GM11168 (cell line): ENCODE results near the gene PRAMEF33.
"Not testable (repeated sequence)": the region's sequence is repeated elsewhere in the genome, so short reads cannot be mapped to it uniquely, and the experiment has no call there.

Source experiments
- in situ Hi-C: fragments of 300-500 bp; cut with MboI; formaldehyde crosslinking; loops from one replicate; pipeline ENCODE4 v1.12.0; 2022; ENCODE audit warnings: low sequenced_read_pairs; ENCODE audit not compliant: unreplicated experiment

Gene PRAMEF33, protein sequence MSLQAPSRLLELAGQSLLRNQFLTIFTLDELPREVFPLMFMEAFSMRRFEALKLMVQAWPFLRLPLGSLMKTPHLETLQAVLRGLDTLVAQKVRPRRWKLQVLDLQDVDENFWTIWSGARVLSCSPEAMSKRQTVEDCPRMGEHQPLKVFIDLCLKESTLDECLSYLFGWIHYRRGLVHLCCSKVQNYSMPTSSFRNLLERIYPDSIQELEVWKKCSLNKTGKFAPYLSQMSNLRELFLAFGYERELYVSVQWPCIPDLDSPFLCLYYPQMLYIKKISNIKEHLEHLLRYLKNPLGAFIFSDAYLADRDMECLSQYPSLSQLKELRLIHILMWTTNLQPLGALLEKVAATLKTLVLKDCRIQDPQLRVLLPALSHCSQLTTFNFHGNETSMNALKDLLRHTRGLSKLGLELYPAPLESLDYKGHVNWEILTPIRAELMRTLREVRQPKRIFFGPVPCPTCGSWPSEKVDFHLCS

DNA sequence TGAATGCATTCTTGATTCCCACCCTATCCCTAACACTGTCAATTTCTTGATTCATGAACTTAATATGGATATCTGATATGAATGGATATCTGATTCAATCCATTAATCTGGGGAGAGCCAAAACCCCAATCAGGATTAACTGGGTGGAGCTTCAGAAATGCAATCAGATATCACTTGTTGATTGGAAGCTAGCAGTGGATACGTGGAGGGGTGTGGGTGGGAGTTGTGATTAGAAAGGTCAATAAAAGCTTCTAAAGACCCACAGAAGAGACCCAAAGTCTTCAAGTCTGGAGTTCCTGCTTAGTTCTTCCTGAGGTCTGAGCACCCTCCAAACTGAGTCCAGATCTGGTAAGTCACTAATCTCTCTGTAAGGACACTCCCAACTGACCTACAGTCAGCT, at the start of gene PRAMEF33:
TSS of gene PRAMEF33 (plus strand) at position 301 of the 400 bp plus-strand sequence. CDS start 2,416 bp downstream, outside the sequence.
- in situ Hi-C loops = loop anchor here (25.0 kb wide), 1 partner anchor 416 kb away; the partner anchor contains the start of genes PRAMEF10 and PRAMEF4

DNA sequence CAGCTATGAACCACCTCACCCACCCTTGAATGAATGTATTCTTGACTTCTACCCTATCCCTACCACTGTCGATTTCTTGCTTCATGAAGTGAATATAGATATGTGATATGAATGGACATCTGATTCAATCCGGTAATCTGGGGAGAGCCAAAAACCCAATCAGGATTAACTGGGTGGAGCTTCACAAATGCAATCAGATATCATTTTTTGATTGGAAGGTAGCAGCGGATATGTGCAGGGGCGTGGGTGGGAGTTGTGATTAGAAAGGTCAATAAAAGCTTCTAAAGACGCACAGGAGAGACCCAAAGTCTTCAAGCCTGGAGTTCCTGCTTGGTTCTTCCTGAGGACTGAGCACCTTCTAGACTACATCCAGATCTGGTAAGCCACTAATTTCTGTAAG, 49.4 kb upstream of the PRAMEF33 start, which contains the start of gene PRAMEF5:
TSS of gene PRAMEF5 (plus strand) at position 301 of the 400 bp plus-strand sequence. CDS start 5,071 bp downstream, outside the sequence.
- in situ Hi-C loops = not testable (repeated sequence)

DNA sequence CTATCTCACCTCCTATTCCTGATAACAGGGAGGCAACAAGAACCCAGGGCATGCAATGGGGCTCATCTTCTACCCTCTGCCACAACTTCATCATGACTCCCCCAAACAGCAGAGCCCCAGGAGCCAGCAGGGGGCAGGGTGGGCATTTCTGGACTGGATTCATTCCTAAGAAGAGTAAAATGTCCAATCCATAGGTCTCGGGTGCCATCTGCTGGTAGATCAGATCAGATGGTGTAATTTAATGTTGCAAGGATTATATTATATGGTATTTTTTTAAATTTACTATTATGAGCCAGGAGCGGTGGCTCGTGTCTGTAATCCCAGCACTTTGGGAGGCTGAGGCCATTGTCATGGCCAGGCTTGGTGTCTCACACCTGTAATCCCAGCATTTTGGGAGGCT, 38.2 kb upstream of the PRAMEF33 start:
- in situ Hi-C loops = not testable (repeated sequence)

DNA sequence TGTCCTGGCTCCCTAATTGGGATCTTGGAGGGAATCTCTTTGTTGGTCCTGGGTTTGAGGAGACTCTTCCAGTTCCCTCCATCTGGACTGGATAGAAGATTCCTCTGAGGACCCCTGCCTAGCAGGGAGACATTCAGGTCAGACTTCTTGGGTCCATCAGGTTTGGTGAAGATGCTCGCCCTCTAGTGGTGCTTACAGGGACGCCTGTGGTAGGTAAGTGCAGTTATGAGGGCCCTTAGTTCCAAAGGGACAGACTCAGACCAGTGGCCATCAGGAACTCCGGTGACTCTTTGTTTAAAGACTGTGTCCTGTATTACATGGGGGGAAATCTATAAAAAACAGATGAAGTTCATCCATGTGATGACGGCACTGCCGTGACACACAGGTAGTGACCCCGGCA, 26.3 kb upstream of the PRAMEF33 start:
- in situ Hi-C loops = not testable (repeated sequence)

DNA sequence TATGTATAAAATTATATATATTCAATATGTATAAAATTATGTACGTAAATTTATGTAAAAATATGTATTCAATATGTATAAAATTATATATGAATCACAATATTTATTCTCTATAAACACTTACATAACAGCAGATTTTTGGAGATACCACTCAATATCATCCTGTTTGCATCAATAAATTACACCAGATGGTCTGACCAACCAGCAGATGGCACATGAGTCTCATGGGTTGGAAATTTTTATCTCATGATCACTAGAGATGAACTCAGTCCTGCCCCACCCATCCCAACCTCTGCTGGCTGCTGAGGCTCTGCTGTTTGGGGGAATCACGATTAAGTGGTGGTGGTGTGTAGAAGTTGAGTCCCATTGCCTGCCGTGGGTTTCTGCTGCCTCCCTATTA, 23.7 kb upstream of the PRAMEF33 start:
- in situ Hi-C loops = not testable (repeated sequence)

DNA sequence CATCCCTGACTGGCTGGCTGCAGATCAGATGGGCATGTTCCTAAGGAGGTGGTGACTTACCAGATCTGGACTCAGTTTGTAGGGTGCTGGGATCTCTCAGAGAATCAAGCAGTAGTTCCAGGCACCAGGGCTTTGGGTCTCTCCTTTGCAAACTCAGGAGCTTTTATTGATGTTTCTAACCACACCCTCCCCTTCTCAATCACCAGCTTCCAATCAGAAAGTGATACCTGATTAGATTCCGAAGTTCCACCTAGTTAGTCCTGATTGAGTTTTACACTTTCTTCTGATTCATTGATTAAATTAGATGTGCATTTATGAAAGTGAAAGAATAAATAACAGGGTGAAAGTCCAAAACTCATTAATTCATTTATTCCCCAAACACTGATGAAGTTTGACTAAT, 18.3 kb upstream of the PRAMEF33 start, which contains the start of gene PRAMEF8:
TSS of gene PRAMEF8 (minus strand) at position 101 of the 400 bp plus-strand sequence. CDS start 1,046 bp downstream, outside the sequence.
- in situ Hi-C loops = not testable (repeated sequence)

DNA sequence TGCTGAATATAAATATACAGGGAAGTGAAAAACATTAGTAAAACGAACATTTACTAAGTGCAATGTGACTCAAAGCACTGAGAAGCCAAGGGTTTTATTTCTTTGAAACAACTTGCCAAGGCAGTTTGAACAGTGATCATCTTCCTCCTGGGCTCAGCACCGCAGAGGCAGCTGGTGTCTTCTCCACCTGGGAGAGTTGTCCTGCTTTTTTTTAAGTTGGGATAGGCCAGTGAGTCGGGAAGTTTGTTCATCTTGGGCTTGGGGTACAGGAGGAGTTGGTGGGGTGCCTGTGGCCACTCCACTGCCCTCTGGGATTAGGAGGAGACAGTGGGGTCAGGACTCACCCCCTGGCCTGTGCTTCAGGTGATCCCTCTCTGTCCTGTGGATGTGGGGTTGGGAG, 14.3 kb upstream of the PRAMEF33 start:
- in situ Hi-C loops = not testable (repeated sequence)

DNA sequence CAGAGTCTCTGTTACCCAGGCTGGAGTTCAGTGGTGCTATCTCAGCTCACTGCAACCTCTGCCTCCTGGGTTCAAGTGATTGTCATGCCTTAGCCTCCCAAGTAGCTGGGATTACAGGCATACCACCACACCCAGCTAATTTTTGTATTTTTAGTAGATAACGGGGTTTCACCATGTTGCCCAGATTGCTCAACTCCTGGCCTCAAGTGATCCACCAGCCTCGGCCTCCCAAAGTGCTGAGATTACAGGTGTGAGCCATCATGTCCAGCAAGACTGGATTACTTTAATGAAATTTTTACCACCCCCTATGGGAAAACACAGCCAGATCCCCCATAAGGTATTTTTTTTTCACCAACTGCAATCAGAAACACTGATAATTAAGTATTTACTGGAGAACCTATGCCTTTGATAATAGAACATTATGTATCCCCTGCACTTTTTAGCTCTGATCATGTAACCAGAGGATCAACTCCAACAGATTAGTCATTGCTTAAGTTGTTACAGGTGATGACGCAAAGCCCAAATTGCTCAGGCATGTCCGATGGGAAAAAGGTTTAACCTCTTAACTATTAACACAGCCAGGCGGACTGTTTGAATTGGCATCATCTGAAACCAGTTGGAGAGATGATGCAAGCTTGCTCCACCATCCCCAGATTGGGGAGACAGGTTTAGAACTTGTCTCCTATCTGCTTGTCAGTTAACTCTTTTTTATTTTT, 6.0 kb upstream of the PRAMEF33 start:
- in situ Hi-C loops = not testable (repeated sequence)

DNA sequence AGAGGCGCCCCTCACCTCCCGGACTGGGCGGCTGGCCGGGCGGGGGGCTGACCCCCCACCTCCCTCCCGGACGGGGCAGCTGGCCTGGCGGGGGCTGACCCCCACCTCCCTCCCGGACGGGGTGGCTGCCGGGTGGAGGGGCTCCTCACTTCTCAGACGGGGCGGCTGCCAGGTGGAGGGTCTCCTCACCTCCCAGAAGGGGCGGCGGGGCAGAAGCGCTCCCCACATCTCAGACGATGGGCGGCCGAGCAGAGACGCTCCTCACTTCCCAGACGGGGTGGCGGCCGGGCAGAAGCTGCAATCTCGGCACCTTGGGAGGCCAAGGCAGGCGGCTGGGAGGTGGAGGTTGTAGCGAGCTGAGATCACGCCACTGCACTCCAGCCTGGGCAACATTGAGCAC, 4.6 kb upstream of the PRAMEF33 start:
- in situ Hi-C loops = not testable (repeated sequence)

DNA sequence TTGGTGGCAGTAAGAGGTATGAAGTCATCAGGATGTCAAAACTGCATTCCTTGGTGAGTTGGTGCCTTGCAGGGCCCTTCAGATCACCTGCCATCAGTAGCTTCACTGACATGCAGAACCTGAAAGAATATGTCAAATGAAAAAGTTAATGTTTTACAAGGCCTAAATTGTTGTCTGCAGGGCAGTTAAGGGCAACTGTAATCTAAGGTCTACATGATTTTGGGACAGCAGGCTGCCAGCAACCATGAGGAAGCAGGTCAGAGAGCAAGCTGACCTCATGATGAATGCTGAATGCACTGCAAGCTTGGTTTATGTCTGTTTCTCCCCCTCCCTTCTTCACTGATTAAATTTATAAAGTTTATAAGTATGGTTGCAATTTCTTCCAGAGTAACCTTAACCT, 1.1 kb upstream of the PRAMEF33 start:
- in situ Hi-C loops = loop anchor here (25.0 kb wide), 1 partner anchor 415 kb away; the partner anchor contains the start of genes PRAMEF10 and PRAMEF4

DNA sequence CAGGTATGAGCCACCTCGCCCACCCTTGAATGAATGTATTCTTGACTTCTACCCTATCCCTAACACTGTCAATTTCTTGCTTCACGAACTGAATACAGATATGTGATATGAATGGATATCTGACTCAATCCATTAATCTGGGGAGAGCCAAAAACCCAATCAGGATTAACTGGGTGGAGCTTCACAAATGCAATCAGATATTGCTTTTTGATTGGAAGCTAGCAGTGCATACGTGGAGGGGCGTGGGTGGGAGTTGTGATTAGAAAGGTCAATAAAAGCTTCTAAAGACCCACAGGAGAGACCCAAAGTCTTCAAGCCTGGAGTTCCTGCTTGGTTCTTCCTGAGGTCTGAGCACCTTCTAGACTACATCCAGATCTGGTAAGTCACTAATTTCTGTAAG, 11.9 kb downstream of the PRAMEF33 start, which contains the start of gene PRAMEF15:
TSS of gene PRAMEF15 (plus strand) at position 301 of the 400 bp plus-strand sequence. CDS start 2,827 bp downstream, outside the sequence.
- in situ Hi-C loops = loop anchor here (25.0 kb wide), 1 partner anchor 428 kb away; the partner anchor contains the start of genes PRAMEF10 and PRAMEF4

DNA sequence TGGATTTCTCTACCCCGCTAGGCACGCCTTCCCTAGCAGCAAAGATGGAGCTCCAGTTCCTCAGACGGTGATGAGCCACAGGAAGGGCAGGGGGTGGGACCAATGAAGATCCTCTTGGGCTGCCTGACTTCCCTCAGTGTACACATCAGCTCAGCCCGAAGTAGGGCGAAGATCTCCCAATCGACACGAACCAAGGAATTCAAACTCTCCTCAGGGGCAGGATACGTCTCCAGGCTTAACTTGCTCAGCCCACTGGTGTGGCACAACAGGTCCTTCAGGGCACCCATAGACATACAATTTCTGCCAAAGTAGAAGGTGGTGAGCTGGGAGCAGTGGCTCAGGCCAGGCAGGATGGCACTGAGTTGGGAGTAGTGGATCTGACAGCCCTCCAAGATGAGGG, 39.2 kb downstream of the PRAMEF33 start:
- in situ Hi-C loops = not testable (repeated sequence)

DNA sequence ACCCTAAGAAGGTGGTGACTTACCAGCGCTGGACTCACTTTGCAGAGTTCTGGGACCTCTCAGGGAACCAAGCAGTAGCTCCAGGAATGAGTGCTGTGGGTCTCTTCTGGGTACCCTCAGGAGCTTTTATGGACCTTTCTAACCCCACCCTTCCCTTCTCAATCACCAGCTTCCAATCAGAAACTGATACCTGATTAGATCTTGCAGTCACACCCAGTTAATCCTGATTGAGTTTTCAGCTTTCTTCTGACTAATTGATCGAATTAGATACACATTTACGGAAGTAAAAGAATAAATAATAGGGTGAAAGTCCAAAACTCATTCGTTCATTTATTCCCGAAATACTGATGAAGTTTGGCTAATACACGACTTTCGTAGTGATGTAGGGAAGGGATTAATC, 43.7 kb downstream of the PRAMEF33 start, which contains the start of gene PRAMEF14:
TSS of gene PRAMEF14 (minus strand) at position 101 of the 400 bp plus-strand sequence. CDS start 1,820 bp downstream, outside the sequence.
- in situ Hi-C loops = not testable (repeated sequence)

DNA sequence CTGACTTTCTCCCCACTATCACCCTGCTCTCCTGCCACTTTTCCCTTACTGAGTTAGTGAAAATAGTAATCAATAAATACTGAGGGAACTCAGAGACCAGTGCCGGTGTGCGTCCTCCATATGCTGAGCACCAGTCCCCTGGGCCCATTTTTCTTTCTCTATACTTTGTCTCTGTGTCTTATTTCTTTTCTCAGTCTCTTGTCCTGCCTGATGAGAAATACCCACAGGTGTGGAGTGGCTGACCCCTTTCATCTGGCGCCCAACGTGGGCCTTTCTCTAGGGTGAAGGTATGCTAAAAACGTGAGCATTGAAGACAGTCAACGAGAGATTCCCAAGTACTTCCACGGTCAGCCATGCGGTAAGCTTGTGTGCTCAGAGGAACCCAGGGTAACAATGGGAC, 50.1 kb downstream of the PRAMEF33 start:
- in situ Hi-C loops = loop anchor here (25.0 kb wide), 1 partner anchor 341 kb away; no protein-coding TSS in a partner anchor

DNA sequence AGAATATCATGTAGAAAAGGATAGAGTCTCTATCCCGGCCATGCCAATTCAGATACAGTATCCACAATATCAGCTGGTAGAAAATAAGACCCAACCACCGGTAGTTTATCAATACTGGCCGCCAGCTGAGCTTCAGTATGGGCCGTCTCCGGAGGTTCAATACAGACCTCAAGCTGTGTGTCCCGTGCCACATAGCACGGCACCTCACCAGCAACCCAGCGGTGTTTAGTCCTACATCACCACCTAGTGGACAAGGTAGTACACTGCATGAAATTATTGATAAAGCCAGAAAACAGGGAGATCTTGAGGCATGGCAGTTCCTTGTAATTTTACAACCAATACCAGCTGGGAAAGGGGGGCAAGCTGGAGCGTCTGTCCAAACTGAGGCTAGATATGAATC, 51.1 kb downstream of the PRAMEF33 start:
- in situ Hi-C loops = loop anchor here (25.0 kb wide), 1 partner anchor 342 kb away; no protein-coding TSS in a partner anchor

DNA sequence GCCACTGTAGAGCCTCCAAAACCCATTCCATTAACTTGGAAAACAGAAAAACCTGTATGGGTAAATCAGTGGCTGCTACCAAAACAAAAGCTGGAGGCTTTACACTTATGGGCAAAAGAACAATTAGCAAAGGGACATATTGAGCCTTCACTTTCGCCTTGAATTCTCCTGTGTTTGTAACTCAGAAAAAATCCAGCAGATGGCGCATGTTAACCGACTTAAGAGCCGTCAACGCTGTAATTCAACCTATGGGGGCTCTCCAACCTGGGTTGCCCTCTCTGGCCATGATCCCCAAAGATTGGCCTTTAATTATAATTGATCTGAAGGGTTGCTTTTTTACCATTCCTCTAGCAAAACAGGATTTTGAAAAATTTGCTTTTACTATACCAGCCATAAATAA, 53.4 kb downstream of the PRAMEF33 start:
- in situ Hi-C loops = loop anchor here (25.0 kb wide), 1 partner anchor 344 kb away; no protein-coding TSS in a partner anchor
